Ectodermal cell (in vitro differentiated cells): Measurements from ENCODE around the gene CHPT1. TPM values are rescaled to one million over a fixed set of nuclear protein-coding genes. Genes with fewer than 3 reads are reported as not detected.
"Not testable (repeated sequence)": the region's sequence is repeated elsewhere in the genome, so short reads cannot be mapped to it uniquely, and the experiment has no call there.

Source experiments
- H3K27ac ChIP-seq: 2 replicates; pipeline ENCODE4 v1.7.0; 2013; ENCODE audit warnings: mild to moderate bottlenecking, low read depth, low read length; ENCODE audit not compliant: insufficient read depth, poor library complexity, severe bottlenecking
- H3K27me3 ChIP-seq: 2 replicates; pipeline ENCODE4 v1.7.0; 2013; ENCODE audit warnings: mild to moderate bottlenecking, low read length; ENCODE audit not compliant: insufficient read depth, control insufficient read depth, poor library complexity, severe bottlenecking
- H3K36me3 ChIP-seq: one replicate; pipeline ENCODE4 v1.7.0; 2013; ENCODE audit warnings: low read length; ENCODE audit not compliant: control insufficient read depth, insufficient read depth
- H3K4me1 ChIP-seq: one replicate; pipeline ENCODE4 v1.7.0; 2013; ENCODE audit warnings: low read length; ENCODE audit not compliant: control insufficient read depth, insufficient read depth
- H3K4me3 ChIP-seq: 2 replicates; pipeline ENCODE4 v1.7.0; 2013; ENCODE audit warnings: low read depth, low read length, control low read depth; ENCODE audit not compliant: insufficient read depth
- H3K9me3 ChIP-seq: 2 replicates; pipeline ENCODE4 v1.7.0; 2013; ENCODE audit warnings: mild to moderate bottlenecking, low read length, moderate library complexity; ENCODE audit not compliant: control insufficient read depth
- WGBS, 2 experiments: methylation state at CpG; one replicate each; pipeline ENCODE4 v1.1.7; 2013; ENCODE audit warnings: missing lambda C conversion rate in 2 of 2; 5-methylcytosine and 5-hydroxymethylcytosine counted together
- polyA plus RNA-seq, 4 experiments: library from polyadenylated mRNA; stranded (reverse); fragments of 50-300 nt; gene quantifications; one replicate each; pipeline ENCODE4 v1.2.3, GENCODE V29; 2013

The CHPT1 gene
- 14.5 TPM for polyA plus RNA-seq (2013, experiment 1 of 4)
- 12.0 TPM for polyA plus RNA-seq (2013, experiment 2 of 4)
- polyA plus RNA-seq (2013, experiment 3 of 4): 10.3 TPM
- polyA plus RNA-seq (2013, experiment 4 of 4): 11.2 TPM

- no peak within 1 kb of the TSS for H3K27ac ChIP-seq
- no peaks in the 10 kb centered on the region for H3K36me3 ChIP-seq
- no peaks in the 10 kb centered on the region for H3K4me1 ChIP-seq
- no peaks in the 10 kb centered on the region for H3K9me3 ChIP-seq
- H3K4me3 ChIP-seq: peak within 1 kb of the TSS; percentile 76
- WGBS, 2 experiments: 0% methylated on average over 77 to 80 of the region's 80 CpGs
- H3K27me3 ChIP-seq: peaks cover 32% of the 10 kb centered on the region
These were observed at the start of gene CHPT1 for GRCh38 chr12:101697197-101697929. TSS of gene CHPT1 (plus strand) at chr12:101697640. CDS start at chr12:101697862, 222 bp downstream.

GRCh38 chr12:101647711-101648110 is 49.7 kb upstream of the CHPT1 start:
- Histone ChIP-seq H3K9me3 (no peaks in the 10 kb centered on the region), H3K4me3 (no peak overlapping the region), H3K4me1 (no peaks in the 10 kb centered on the region), H3K36me3 (no peaks in the 10 kb centered on the region), H3K27me3 (peaks cover 6% of the 10 kb centered on the region), H3K27ac (no peak overlapping the region)
- WGBS, 2 experiments: 87 to 92% methylated on average over 2 of the region's 2 CpGs

GRCh38 chr12:101648195-101648594 is 49.2 kb upstream of the CHPT1 start:
- Histone ChIP-seq H3K9me3 (no peaks in the 10 kb centered on the region), H3K4me3 (no peak overlapping the region), H3K27ac (no peak overlapping the region), H3K4me1 (no peaks in the 10 kb centered on the region), H3K36me3 (no peaks in the 10 kb centered on the region), H3K27me3 (peaks cover 2% of the 10 kb centered on the region)
- 88 to 100% methylated on average over 1 to 2 of the region's 2 CpGs for WGBS, 2 experiments

GRCh38 chr12:101650346-101651117 is 46.9 kb upstream of the CHPT1 start:
- Histone ChIP-seq H3K9me3 (no peaks in the 10 kb centered on the region), H3K36me3 (no peaks in the 10 kb centered on the region), H3K4me1 (no peaks in the 10 kb centered on the region), H3K27ac (no peak overlapping the region), H3K4me3 (no peak overlapping the region), H3K27me3 (no peaks in the 10 kb centered on the region)
- WGBS, 2 experiments: 50 to 87% methylated on average over 1 to 3 of the region's 4 CpGs

- Histone ChIP-seq H3K9me3 (no peaks in the 10 kb centered on the region), H3K27me3 (no peaks in the 10 kb centered on the region), H3K36me3 (no peaks in the 10 kb centered on the region), H3K27ac (no peak overlapping the region), H3K4me3 (no peak overlapping the region), H3K4me1 (no peaks in the 10 kb centered on the region)
- 93 to 100% methylated on average over 1 to 3 of the region's 3 CpGs for WGBS, 2 experiments
These were observed 44.4 kb upstream of the CHPT1 start for GRCh38 chr12:101653030-101653429.

- 44 to 57% methylated on average over 2 to 3 of the region's 3 CpGs for WGBS, 2 experiments
- no peaks in the 10 kb centered on the region for H3K9me3 ChIP-seq
- no peak overlapping the region for H3K27ac ChIP-seq
- H3K4me3 ChIP-seq: no peak overlapping the region
- no peaks in the 10 kb centered on the region for H3K36me3 ChIP-seq
- no peaks in the 10 kb centered on the region for H3K4me1 ChIP-seq
- no peaks in the 10 kb centered on the region for H3K27me3 ChIP-seq
These were observed 43.9 kb upstream of the CHPT1 start for GRCh38 chr12:101653503-101653902.

GRCh38 chr12:101654442-101654841 is 43.0 kb upstream of the CHPT1 start:
- Histone ChIP-seq H3K27me3 (no peaks in the 10 kb centered on the region), H3K9me3 (no peaks in the 10 kb centered on the region), H3K4me3 (no peak overlapping the region), H3K27ac (no peak overlapping the region), H3K4me1 (no peaks in the 10 kb centered on the region), H3K36me3 (no peaks in the 10 kb centered on the region)
- 94 to 100% methylated on average over 1 of the region's 1 CpG for WGBS, 2 experiments

- Histone ChIP-seq H3K27me3 (no peaks in the 10 kb centered on the region), H3K4me1 (no peaks in the 10 kb centered on the region), H3K27ac (no peak overlapping the region), H3K4me3 (no peak overlapping the region), H3K9me3 (no peaks in the 10 kb centered on the region), H3K36me3 (no peaks in the 10 kb centered on the region)
- WGBS, 2 experiments: 55 to 77% methylated on average over 2 of the region's 2 CpGs
These were observed 42.0 kb upstream of the CHPT1 start for GRCh38 chr12:101655393-101655792.

- H3K4me1 ChIP-seq, H3K27me3 ChIP-seq, H3K4me3 ChIP-seq, H3K36me3 ChIP-seq, H3K9me3 ChIP-seq, H3K27ac ChIP-seq: not testable (repeated sequence)
- WGBS, 2 experiments: 89 to 93% methylated on average over 1 to 2 of the region's 2 CpGs
These were observed 36.8 kb upstream of the CHPT1 start for GRCh38 chr12:101660662-101661061.

- Histone ChIP-seq H3K27me3 (no peaks in the 10 kb centered on the region), H3K4me1 (no peaks in the 10 kb centered on the region), H3K9me3 (no peaks in the 10 kb centered on the region), H3K36me3 (no peaks in the 10 kb centered on the region), H3K4me3 (no peak overlapping the region), H3K27ac (no peak overlapping the region)
- 85 to 86% methylated on average over 6 of the region's 6 CpGs for WGBS, 2 experiments
These were observed 34.1 kb upstream of the CHPT1 start for GRCh38 chr12:101663298-101663697.
